CD4-positive, CD25-positive, alpha-beta regulatory T cell (primary cell): ENCODE measurements around the gene SHC4. TPM values are rescaled to one million over a fixed set of nuclear protein-coding genes. Genes with fewer than 3 reads are reported as not detected.
"Not testable (repeated sequence)": the region's sequence is repeated elsewhere in the genome, so short reads cannot be mapped to it uniquely, and the experiment has no call there.

Experiments
- ATAC-seq, 2 donors: fragments of 150-1000 bp; cut with Tn5 transposase; one replicate each; pipeline ENCODE4 v1.10.0; 2021; ENCODE audit warnings: low read depth in 2 of 2, moderate number of reproducible peaks in 2 of 2, moderate library complexity in 1 of 2
- DNase-seq, 3 donors: peaks; one replicate each; pipeline versions ENCODE4 v3.0.0 to v3.0.0-alpha.2; 2012 to 2022; ENCODE audit warnings: mixed read lengths in 1 of 3
- H3K27ac ChIP-seq: one replicate; pipeline ENCODE4 v1.7.0; 2013; ENCODE audit warnings: mild to moderate bottlenecking, low read length; ENCODE audit not compliant: insufficient read depth, poor library complexity, severe bottlenecking
- H3K27me3 ChIP-seq: one replicate; pipeline ENCODE4 v1.7.0; 2013; ENCODE audit warnings: low read length; ENCODE audit not compliant: control insufficient read depth, insufficient read depth
- H3K36me3 ChIP-seq: one replicate; pipeline ENCODE4 v1.7.0; 2013; ENCODE audit warnings: mild to moderate bottlenecking, low read length, moderate library complexity; ENCODE audit not compliant: control insufficient read depth, insufficient read depth
- H3K4me1 ChIP-seq: 2 replicates; pipeline ENCODE4 v1.7.0; 2013; ENCODE audit warnings: mild to moderate bottlenecking, low read length; ENCODE audit not compliant: insufficient read depth, control insufficient read depth, poor library complexity, severe bottlenecking
- H3K4me3 ChIP-seq: one replicate; pipeline ENCODE4 v1.7.0; 2013; ENCODE audit warnings: low read depth, mild to moderate bottlenecking, low read length, moderate library complexity
- H3K9me3 ChIP-seq, 2 experiments: 1 replicate in 1 of 2; 2 replicates in 1 of 2; pipeline ENCODE4 v1.7.0; 2013; ENCODE audit warnings: low read length in 2 of 2, mild to moderate bottlenecking in 1 of 2, moderate library complexity in 1 of 2; ENCODE audit not compliant: control insufficient read depth in 2 of 2
- H3K27ac Mint-ChIP-seq, 3 donors: one replicate each; pipeline ENCODE4 v1.8.0; 2020 to 2022; ENCODE audit warnings: mild to moderate bottlenecking in 3 of 3, mixed read lengths in 3 of 3, moderate library complexity in 2 of 3
- H3K27me3 Mint-ChIP-seq: one replicate; pipeline ENCODE4 v1.8.0; 2022; ENCODE audit warnings: mild to moderate bottlenecking, mixed read lengths
- H3K36me3 Mint-ChIP-seq: one replicate; pipeline ENCODE4 v1.8.0; 2020; ENCODE audit warnings: mixed read lengths
- H3K4me1 Mint-ChIP-seq, 4 donors: one replicate each; pipeline ENCODE4 v1.8.0; 2020 to 2022; ENCODE audit warnings: mixed read lengths in 4 of 4, mild to moderate bottlenecking in 1 of 4
- H3K4me3 Mint-ChIP-seq, 4 donors: one replicate each; pipeline ENCODE4 v1.8.0; 2020 to 2022; ENCODE audit warnings: mild to moderate bottlenecking in 4 of 4, mixed read lengths in 4 of 4, moderate library complexity in 3 of 4
- H3K9me3 Mint-ChIP-seq, 7 donors: one replicate each; pipeline ENCODE4 v1.8.0; 2020 to 2022; ENCODE audit warnings: mixed read lengths in 7 of 7, mild to moderate bottlenecking in 3 of 7, moderate library complexity in 2 of 7
- polyA plus RNA-seq, 4 donors: library from polyadenylated mRNA; unstranded; fragments of 300-500 nt; fragmentation: Illumina TruSeq; gene quantifications; one replicate each; pipeline ENCODE4 v1.2.3, GENCODE V29; 2021
- total RNA-seq: library from RNA; stranded (reverse); gene quantifications from one replicate; pipeline ENCODE4 v1.2.3, GENCODE V29; 2022

The SHC4 gene
- total and polyA plus RNA-seq, 5 donors from 2014 or later = not detected

DNA sequence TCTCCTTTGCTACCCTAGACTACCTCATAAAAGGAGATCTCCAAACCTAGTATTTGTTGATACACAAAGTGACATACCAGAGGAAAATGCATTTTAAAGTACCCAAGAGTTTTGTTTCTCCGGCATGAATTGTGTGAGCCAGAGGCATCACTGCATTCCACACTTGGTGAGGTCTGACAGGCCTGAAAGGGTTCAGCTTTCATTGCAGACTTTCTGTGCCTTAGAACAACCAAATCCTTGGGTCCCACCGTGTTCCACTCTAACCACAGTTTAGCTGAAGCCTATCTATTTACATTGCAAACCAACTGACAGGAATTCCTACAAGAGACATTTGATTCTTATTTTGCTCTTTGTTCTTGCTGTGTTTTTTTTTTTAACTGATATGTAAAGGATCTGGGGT is 106.8 kb downstream of the SHC4 start:
- Mint-ChIP-seq H3K27me3 (peaks cover 57% of the 10 kb centered on the region), H3K4me1 (peaks cover 0 to 4% (median 0%) of the 10 kb centered on the region in 4 donors), H3K9me3 (peaks cover 0 to 2% (median 0%) of the 10 kb centered on the region in 7 donors), H3K36me3 (no peaks in the 10 kb centered on the region), H3K4me3 (no peak overlapping the region), H3K27ac (no peak overlapping the region)
- H3K4me1 ChIP-seq = no peaks in the 10 kb centered on the region
- H3K4me3 ChIP-seq = no peak overlapping the region
- DNase-seq (no peak), ATAC-seq (no peak)
- H3K27ac ChIP-seq = no peak overlapping the region
- H3K9me3 ChIP-seq = no peaks in the 10 kb centered on the region
- H3K27me3 ChIP-seq = peaks cover 12% of the 10 kb centered on the region
- H3K36me3 ChIP-seq = no peaks in the 10 kb centered on the region

DNA sequence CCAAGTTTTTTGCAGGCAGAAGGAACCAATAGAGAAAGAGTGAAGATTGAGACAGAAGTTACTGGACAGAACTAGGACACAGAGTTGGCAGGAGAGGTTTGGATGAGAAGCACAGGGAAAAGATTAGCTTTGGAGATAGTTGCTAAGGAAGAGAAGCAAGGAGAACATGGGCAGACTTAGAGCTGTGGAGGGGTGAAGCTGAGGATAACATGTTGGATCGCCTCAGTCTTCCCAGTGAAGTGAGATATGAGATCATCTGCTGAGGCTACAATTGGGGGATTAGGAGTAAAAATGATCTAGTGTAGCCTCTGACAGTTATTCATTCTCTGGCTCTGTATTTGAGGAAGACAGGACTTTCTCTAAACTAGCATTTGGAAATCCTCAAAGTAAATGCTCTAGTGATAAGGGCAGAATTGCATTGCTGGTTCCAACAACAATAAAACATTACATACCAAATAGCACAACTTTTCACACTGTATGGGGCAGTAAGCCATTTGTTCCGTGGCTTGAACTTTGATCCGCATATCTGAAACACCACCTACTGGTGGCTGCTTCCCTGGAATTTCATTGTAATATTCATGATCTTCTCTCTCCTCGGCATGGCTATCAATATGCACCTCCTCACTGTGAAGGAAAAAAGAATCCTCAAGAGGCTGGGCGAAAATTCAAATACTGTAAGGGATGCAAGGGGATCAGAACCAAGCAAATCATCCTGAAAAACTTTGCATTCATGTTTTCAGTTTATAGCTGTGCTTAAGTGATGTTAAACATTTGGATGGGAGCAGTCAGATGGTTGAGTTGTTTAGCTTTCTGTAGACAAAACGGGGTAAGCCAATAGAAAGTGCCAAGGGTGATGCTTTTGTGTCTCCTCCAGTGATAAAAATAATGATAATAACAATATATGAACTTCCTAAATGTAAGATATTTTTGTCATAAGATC is 107.9 kb downstream of the SHC4 start:
- no peak for DNase-seq
- H3K27ac Mint-ChIP-seq = no peak overlapping the region

DNA sequence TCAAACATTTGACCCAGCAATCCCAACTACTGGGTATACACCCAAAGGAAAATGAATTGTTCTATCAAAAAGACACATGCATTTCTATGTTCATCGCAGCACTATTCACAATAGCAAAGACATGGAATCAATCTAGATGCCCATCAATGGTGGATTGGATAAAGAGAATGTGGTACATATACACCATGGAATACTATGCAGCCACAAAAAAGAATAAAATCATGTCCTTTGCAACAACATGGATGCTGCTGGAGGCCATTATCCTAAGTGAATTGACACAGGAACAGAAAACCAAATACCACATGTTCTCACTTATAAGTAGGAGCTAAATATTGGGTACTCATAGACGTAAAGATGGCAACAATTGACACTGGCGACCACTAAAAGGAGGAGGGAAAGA is 109.3 kb downstream of the SHC4 start:
- ATAC-seq, H3K4me1 ChIP-seq, H3K27ac ChIP-seq, H3K4me3 Mint-ChIP-seq, H3K27ac Mint-ChIP-seq, H3K36me3 Mint-ChIP-seq, H3K9me3 Mint-ChIP-seq, H3K27me3 ChIP-seq, H3K4me1 Mint-ChIP-seq, DNase-seq, H3K4me3 ChIP-seq, H3K9me3 ChIP-seq, H3K36me3 ChIP-seq: not testable (repeated sequence)
- H3K27me3 Mint-ChIP-seq = peaks cover 49% of the 10 kb centered on the region

More for the DNA sequence above, 107.9 kb downstream of the SHC4 start:
- Mint-ChIP-seq H3K4me3 (no peak overlapping the region), H3K9me3 (peaks cover 0 to 5% (median 0%) of the 10 kb centered on the region in 7 donors), H3K27me3 (peaks cover 51% of the 10 kb centered on the region), H3K36me3 (no peaks in the 10 kb centered on the region), H3K4me1 (no peaks in the 10 kb centered on the region)
- Histone ChIP-seq H3K9me3 (no peaks in the 10 kb centered on the region), H3K36me3 (no peaks in the 10 kb centered on the region), H3K27me3 (peaks cover 13% of the 10 kb centered on the region), H3K27ac (no peak overlapping the region), H3K4me1 (no peaks in the 10 kb centered on the region), H3K4me3 (no peak overlapping the region)
- no peak for ATAC-seq

DNA sequence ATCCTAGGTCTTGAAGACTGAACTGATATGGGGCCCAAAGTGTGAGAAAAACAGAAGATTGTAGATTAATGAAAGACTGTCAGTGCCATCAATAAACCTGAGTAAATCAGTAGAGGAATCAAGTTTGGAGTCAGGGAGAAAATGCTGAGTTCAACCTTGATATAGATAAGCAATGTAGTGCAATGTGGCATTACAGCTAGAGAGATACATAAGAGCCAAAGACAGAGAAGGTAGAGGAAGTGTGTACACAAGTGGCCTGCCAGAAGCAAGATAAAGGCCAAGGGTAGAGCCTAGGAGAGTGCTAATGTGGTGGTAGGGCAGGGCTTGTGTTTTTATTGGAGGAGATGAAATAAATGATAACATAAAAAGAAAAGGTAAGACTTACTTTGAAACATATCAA is 111.8 kb downstream of the SHC4 start:
- peaks cover 0 to 5% (median 0%) of the 10 kb centered on the region in 7 donors for H3K9me3 Mint-ChIP-seq
- H3K36me3 Mint-ChIP-seq = no peaks in the 10 kb centered on the region
- DNase-seq = no peak
- peaks cover 51% of the 10 kb centered on the region for H3K27me3 Mint-ChIP-seq
- H3K4me1 ChIP-seq = no peaks in the 10 kb centered on the region
- H3K4me3 Mint-ChIP-seq = no peak overlapping the region
- no peaks in the 10 kb centered on the region for H3K9me3 ChIP-seq
- no peaks in the 10 kb centered on the region for H3K36me3 ChIP-seq
- no peak overlapping the region for H3K27ac Mint-ChIP-seq
- no peak overlapping the region for H3K27ac ChIP-seq
- ATAC-seq = no peak
- H3K4me3 ChIP-seq = no peak overlapping the region
- H3K4me1 Mint-ChIP-seq = no peaks in the 10 kb centered on the region
- peaks cover 15% of the 10 kb centered on the region for H3K27me3 ChIP-seq

DNA sequence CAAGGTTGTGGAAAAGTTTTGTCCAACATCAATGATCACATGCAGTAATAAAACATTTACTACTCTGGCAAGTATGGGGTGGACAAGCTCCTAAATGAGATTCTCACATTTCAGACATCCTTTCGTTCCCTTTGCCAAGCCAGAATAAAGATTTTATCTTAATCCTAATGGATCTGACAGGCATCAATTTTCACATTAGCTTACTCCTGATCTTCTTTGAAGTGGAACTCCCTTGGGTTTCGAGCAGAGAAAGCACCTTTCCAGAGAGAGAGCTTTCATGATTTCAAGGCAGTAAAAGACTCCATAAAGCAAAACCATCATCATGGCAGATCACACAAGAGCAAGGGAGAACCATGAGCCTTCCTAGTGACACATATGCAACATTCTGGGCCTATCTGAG is 113.1 kb downstream of the SHC4 start:
- Histone ChIP-seq H3K4me1 (no peaks in the 10 kb centered on the region), H3K4me3 (no peak overlapping the region), H3K27me3 (peaks cover 18% of the 10 kb centered on the region), H3K9me3 (no peaks in the 10 kb centered on the region), H3K36me3 (no peaks in the 10 kb centered on the region), H3K27ac (no peak overlapping the region)
- H3K4me3 Mint-ChIP-seq = no peak overlapping the region
- no peaks in the 10 kb centered on the region for H3K36me3 Mint-ChIP-seq
- H3K27ac Mint-ChIP-seq = no peak overlapping the region
- H3K9me3 Mint-ChIP-seq = peaks cover 0 to 5% (median 0%) of the 10 kb centered on the region in 7 donors
- DNase-seq (no peak), ATAC-seq (no peak)
- H3K27me3 Mint-ChIP-seq = peaks cover 51% of the 10 kb centered on the region
- H3K4me1 Mint-ChIP-seq = no peaks in the 10 kb centered on the region

DNA sequence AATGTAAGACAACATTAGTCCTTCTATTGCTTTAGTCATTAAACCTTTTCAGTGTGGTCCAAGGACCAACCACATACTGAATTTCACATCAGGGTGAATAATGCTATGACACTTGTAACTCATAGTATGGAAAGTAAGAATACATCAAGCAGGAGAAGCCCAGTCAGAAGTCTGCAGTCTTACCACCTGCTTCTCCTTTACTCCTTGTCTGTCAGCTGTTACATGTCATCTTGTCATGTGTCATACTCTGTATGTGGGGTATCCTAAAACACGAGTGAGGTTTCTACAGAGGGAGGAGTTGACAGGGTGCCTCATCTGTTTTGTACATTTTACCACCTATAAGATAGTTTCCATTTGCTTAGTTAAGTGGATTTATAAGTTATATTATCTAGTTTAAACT is 118.6 kb downstream of the SHC4 start:
- Histone ChIP-seq H3K4me1 (no peaks in the 10 kb centered on the region), H3K27me3 (peaks cover 14% of the 10 kb centered on the region), H3K27ac (no peak overlapping the region), H3K36me3 (no peaks in the 10 kb centered on the region), H3K4me3 (no peak overlapping the region), H3K9me3 (no peaks in the 10 kb centered on the region)
- ATAC-seq (no peak), DNase-seq (no peak)
- peaks cover 24% of the 10 kb centered on the region for H3K27me3 Mint-ChIP-seq
- H3K4me3 Mint-ChIP-seq = no peak overlapping the region
- H3K9me3 Mint-ChIP-seq = peaks cover 0 to 3% (median 0%) of the 10 kb centered on the region in 7 donors
- H3K36me3 Mint-ChIP-seq = no peaks in the 10 kb centered on the region
- H3K27ac Mint-ChIP-seq = no peak overlapping the region
- H3K4me1 Mint-ChIP-seq = no peaks in the 10 kb centered on the region

DNA sequence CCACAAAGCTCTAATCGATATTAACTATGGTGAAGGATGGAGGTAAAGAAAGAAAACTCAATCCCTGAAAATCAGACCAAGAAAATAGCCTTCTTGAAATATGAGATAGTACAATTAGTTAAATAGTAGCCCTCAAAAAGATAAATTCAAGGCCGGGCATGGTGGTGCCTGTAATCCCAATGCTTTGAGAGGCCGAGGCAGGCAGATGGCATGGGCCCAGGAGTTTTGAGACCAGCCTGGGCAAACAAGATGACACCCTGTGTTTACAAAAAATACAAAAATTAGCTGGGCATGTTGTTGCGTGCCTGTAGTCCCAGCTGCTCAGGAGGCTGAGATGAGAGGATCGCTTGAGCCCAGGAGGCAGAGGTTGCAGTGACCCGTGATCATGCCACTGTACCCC is 121.2 kb downstream of the SHC4 start:
- Mint-ChIP-seq H3K9me3 (peaks cover 0 to 3% (median 0%) of the 10 kb centered on the region in 7 donors), H3K27ac (no peak overlapping the region), H3K36me3 (no peaks in the 10 kb centered on the region), H3K4me3 (no peak overlapping the region), H3K27me3 (peaks cover 18% of the 10 kb centered on the region), H3K4me1 (no peaks in the 10 kb centered on the region)
- no peak overlapping the region for H3K4me3 ChIP-seq
- no peaks in the 10 kb centered on the region for H3K4me1 ChIP-seq
- no peak overlapping the region for H3K27ac ChIP-seq
- no peaks in the 10 kb centered on the region for H3K9me3 ChIP-seq
- DNase-seq (no peak), ATAC-seq (no peak)
- H3K36me3 ChIP-seq = no peaks in the 10 kb centered on the region
- H3K27me3 ChIP-seq = peaks cover 7% of the 10 kb centered on the region

DNA sequence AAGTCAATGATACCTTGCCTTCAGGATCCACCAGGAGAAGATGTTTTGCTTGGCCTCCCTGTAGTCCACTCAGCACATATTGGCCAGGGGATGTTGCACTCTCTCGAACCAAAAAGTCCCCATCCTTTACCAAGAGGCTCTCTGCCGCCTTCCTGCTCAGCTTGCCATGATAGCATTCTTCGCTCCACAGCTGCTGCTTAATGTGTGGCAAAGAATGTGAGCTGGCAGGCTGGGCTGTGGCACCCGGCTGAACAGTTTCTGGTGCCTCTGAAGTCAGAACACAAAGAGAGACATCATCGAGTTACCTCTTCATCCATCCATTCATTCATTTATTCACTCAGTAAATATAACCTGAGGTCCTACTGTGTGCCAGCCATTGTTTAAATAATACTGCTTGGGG is 129.0 kb downstream of the SHC4 start:
- peaks cover 26% of the 10 kb centered on the region for H3K27me3 Mint-ChIP-seq
- H3K9me3 ChIP-seq = peaks cover 11 to 17% of the 10 kb centered on the region in 2 experiments
- peaks cover 0 to 23% (median 9%) of the 10 kb centered on the region in 7 donors for H3K9me3 Mint-ChIP-seq
- H3K36me3 ChIP-seq = no peaks in the 10 kb centered on the region
- H3K27ac ChIP-seq = no peak overlapping the region
- no peak for ATAC-seq
- no peak overlapping the region for H3K4me3 Mint-ChIP-seq
- H3K36me3 Mint-ChIP-seq = no peaks in the 10 kb centered on the region
- no peaks in the 10 kb centered on the region for H3K4me1 Mint-ChIP-seq
- H3K27ac Mint-ChIP-seq = no peak overlapping the region
- DNase-seq = no peak
- H3K27me3 ChIP-seq = peaks cover 8% of the 10 kb centered on the region
- no peaks in the 10 kb centered on the region for H3K4me1 ChIP-seq
- no peak overlapping the region for H3K4me3 ChIP-seq
